Ishikawa (cell line): ENCODE data around the gene XIRP2.

Source experiments
- CEBPB ChIP-seq: IDR thresholded peaks from 2 replicates; pipeline ENCODE4 v1.6.1; 2012
- EP300 ChIP-seq: IDR thresholded peaks from 2 replicates; pipeline ENCODE4 v1.6.1; 2012; ENCODE audit warnings: borderline replicate concordance
- REST ChIP-seq: IDR thresholded peaks from 2 replicates; pipeline ENCODE4 v1.6.1; 2012; ENCODE audit warnings: low read depth, mild to moderate bottlenecking
- YY1 ChIP-seq: IDR thresholded peaks from 2 replicates; pipeline ENCODE4 v1.6.1; 2012; ENCODE audit warnings: low read depth

- TF ChIP-seq REST (no peak), EP300 (no peak), YY1 (no peak), CEBPB (no peak)
Observed at GRCh38 chr2:167110345-167110744, 222.1 kb downstream of the XIRP2 start.
